Astrocyte of the cerebellum (primary cell): ENCODE results near the gene WNT10A.

Experiments used
- DNase-seq: peaks from one replicate; pipeline ENCODE4 v3.0.0-alpha.2; 2011; ENCODE audit warnings: low read depth
- H3K4me3 ChIP-seq: 2 replicates; pipeline ENCODE4 v1.5.1; 2011; ENCODE audit warnings: mild to moderate bottlenecking, low read depth, low read length, moderate library complexity
- CTCF ChIP-seq: IDR thresholded peaks from 2 replicates; pipeline ENCODE4 v1.5.1; 2012; ENCODE audit warnings: low read length, low read depth, moderate library complexity, mild to moderate bottlenecking; ENCODE audit errors: missing control alignments
- in situ Hi-C: cut with HindIII; loops from 2 replicates; pipeline ENCODE4 v1.10.0; 2017; ENCODE audit warnings: low sequenced_read_pairs

The WNT10A gene

DNA sequence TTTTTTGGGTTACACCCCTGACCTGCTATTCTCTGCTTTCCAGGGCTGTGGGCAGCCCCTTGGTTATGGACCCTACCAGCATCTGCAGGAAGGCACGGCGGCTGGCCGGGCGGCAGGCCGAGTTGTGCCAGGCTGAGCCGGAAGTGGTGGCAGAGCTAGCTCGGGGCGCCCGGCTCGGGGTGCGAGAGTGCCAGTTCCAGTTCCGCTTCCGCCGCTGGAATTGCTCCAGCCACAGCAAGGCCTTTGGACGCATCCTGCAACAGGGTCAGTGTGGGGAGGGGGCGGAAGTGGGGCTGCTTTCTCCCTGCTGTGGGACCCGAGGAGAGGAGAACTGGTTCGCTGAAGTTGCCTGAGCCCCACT, 9.7 kb upstream of the WNT10A start:
- DNase-seq, result no peak
- H3K4me3 ChIP-seq, result no peak overlapping the region
- in situ Hi-C loops, result loop anchor here (5.0 kb wide), 1 partner anchor 49 kb away; no protein-coding TSS in a partner anchor
- TF ChIP-seq CTCF, result no peak

- TF ChIP-seq CTCF, result no peak
- no peak overlapping the region for H3K4me3 ChIP-seq
- in situ Hi-C loops, result loop anchor here (5.0 kb wide), 1 partner anchor 49 kb away; no protein-coding TSS in a partner anchor
- no peak for DNase-seq
These were observed 9.0 kb upstream of the WNT10A start for GRCh38 chr2:218871345-218872302.

DNA sequence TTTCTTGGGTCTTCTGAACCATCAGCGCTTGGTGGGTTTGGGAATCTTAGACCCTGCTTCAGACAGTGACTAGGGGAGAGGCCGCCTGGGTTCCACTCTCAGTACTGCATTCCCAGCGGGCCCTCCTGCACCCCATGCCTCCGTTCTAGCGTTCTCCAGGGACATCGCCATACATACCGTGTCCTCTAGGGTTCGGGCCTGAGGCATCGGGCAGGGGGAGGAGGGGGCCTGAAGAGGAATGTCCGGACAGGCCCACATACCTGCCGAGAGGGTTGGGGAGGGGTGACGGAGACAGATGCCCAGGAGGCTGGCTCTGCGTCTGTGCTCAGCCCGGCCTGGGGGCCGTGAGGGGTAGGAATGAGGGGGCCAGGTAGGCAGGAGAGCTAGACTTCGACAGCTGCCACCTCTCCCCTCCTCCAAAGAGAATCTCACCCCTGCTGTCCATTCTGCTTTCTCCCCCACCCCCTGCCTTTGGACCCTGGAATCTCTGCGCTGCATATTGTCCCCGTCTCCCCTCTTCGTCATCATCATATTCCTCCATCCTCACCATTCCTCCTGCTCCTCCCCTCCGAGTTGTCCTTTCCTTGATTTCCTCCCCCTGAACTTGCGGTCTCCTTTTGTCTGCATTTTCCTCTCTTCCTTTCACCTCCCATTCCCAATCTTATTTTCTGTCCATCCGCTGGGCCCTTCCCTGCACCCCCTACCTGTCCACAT, 7.8 kb upstream of the WNT10A start:
- no peak overlapping the region for H3K4me3 ChIP-seq
- DNase-seq, result no peak
- TF ChIP-seq CTCF, result no peak
- in situ Hi-C loops, result loop anchor here (5.0 kb wide), 1 partner anchor 51 kb away; no protein-coding TSS in a partner anchor

GRCh38 chr2:218873359-218874194, 7.1 kb upstream of the WNT10A start:
- in situ Hi-C loops, result loop anchor here (5.0 kb wide), 1 partner anchor 51 kb away; no protein-coding TSS in a partner anchor
- TF ChIP-seq CTCF, result no peak
- DNase-seq, result no peak
- no peak overlapping the region for H3K4me3 ChIP-seq

DNA sequence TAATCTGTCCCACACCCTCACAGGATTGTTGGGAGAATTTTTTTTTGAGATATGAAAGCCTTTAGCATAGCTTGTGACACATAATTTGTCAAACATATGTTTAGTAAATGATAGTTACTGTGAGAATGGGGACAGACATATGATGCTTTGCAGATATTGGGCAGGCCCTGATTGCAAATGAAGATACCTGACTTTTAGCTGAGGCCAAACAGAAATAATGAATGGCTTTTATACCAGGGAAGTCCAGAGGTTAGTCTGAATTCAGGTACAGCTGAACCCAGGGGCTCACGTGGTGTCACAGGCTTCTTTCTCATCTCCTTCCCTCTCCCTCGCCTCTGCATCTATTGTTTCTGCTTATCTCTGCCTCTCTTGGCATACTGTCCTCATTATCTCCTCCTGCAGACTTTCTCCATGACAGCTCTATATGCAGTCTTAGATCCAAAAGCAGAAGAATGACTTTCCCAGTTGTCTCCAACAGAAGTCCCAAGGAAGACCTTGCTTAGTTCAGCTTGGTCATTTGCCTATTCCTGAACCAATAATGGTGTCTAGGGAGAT, 4.9 kb upstream of the WNT10A start:
- in situ Hi-C loops, result no loop called here
- no peak for TF ChIP-seq CTCF
- no peak for DNase-seq
- H3K4me3 ChIP-seq, result no peak overlapping the region
